ENCODE data around the gene LRRC17. TPM values are rescaled to one million over a fixed set of nuclear protein-coding genes. Genes with fewer than 3 reads are reported as not detected.

Gene LRRC17
- total RNA-seq, 1 experiment from 2014 or later: 0.47 TPM

- H3K27me3 ChIP-seq (ENCODE audit: insufficient read depth, low read length): no peaks in the 10 kb centered on the region
- POLR2A ChIA-PET: interaction anchor here (1.3 kb wide), 1 partner anchor 117 kb away, joined by 3 read pairs; no protein-coding TSS in a partner anchor
- no peaks in the 10 kb centered on the region for H3K79me2 ChIP-seq (ENCODE audit: insufficient read depth, low read length)
- H2AFZ ChIP-seq (ENCODE audit: low read depth, low read length, poor library complexity, severe bottlenecking): no peak overlapping the region
- no TSS peak for BruUV-seq (replicated peaks)
- peak; percentile 95 for ATAC-seq
- no peaks in the 10 kb centered on the region for H3K9me2 ChIP-seq (ENCODE audit: insufficient read depth)
- DNase-seq (ENCODE audit: low read depth, low spot score): peak; percentile 98
- peak overlapping the region; percentile 64 for H3K4me2 ChIP-seq (ENCODE audit: low read length)
- peak overlapping the region in 1 of 2 experiments; percentile 15; a peak in 1 of 4 replicates for H3K4me3 ChIP-seq (replicated peaks in 1 of 2; ENCODE audit: low read depth in 1 of 2, low read length in 2 of 2)
- peak overlapping the region; percentile 37 for H3K9ac ChIP-seq (ENCODE audit: low read length)
- RAD21 ChIA-PET (ENCODE audit: low non-redundant PET in 1 of 2, low total read pairs in 2 of 2, uncharacterized antibody in 2 of 2, unreplicated experiment in 2 of 2): no interaction called here
- H3K9me3 ChIP-seq (ENCODE audit: control insufficient read depth in 1 of 2, insufficient read depth in 1 of 2, low read depth in 1 of 2, low read length in 2 of 2): no peaks in the 10 kb centered on the region
- H4K20me1 ChIP-seq (ENCODE audit: insufficient read depth): no peaks in the 10 kb centered on the region
- intact Hi-C loops (cut with micrococcal nuclease): no loop called here
- no peaks in the 10 kb centered on the region for H3K36me3 ChIP-seq (ENCODE audit: control insufficient read depth in 1 of 2, insufficient read depth in 2 of 2, low read length in 2 of 2)
- peak overlapping the region; percentile 57 for H3K27ac ChIP-seq (ENCODE audit: low read depth, low read length)
- CTCF ChIA-PET: interaction anchor here (0.5 kb wide), 1 partner anchor 186 kb away, joined by 7 read pairs; no protein-coding TSS in a partner anchor
- peaks cover 32 to 52% of the 10 kb centered on the region in 2 experiments for H3K4me1 ChIP-seq (ENCODE audit: control insufficient read depth in 1 of 2, insufficient read depth in 2 of 2, low read length in 2 of 2)
- TF ChIP-seq EZH2phosphoT487 (IDR thresholded peaks at IDR 0.05; ENCODE audit: borderline replicate concordance) (no peak), FOSL1 (IDR thresholded peaks at IDR 0.05; ENCODE audit: low read depth) (peak; percentile 99), POLR2A (IDR thresholded peaks at IDR 0.05; ENCODE audit: borderline replicate concordance, extremely low read depth, insufficient read depth, insufficient read length) (no peak), ATF3 (IDR thresholded peaks at IDR 0.05) (peak; percentile 95), ZBTB33 (IDR thresholded peaks at IDR 0.05; ENCODE audit: extremely low read depth, insufficient replicate concordance, low read length) (peak; percentile 59), CEBPB (IDR thresholded peaks at IDR 0.05; ENCODE audit: low read depth) (peak; percentile 95), MAX (IDR thresholded peaks at IDR 0.05) (peak; percentile 72), EZH2 (IDR thresholded peaks at IDR 0.05) (no peak), TCF7L2 (IDR thresholded peaks at IDR 0.05; ENCODE audit: borderline replicate concordance, extremely low read depth, insufficient read depth, insufficient read length) (peak; percentile 29), SP1 (IDR thresholded peaks at IDR 0.05; ENCODE audit: low read depth) (peak; percentile 97), ZFX (IDR thresholded peaks at IDR 0.05) (no peak; the same call in 1 of the 2 replicates), SRF (IDR thresholded peaks at IDR 0.05; ENCODE audit: low read depth) (peak; percentile 92), YY1 (IDR thresholded peaks at IDR 0.05; ENCODE audit: extremely low read depth, insufficient replicate concordance, low read depth, low read length) (peak; percentile 84), ZNF274 (IDR thresholded peaks at IDR 0.05; ENCODE audit: low read depth, low read length) (no peak), CTCF (IDR thresholded peaks at IDR 0.05 in 2 of 3, conservative IDR thresholded peaks at IDR 0.05 in 1 of 3; ENCODE audit: borderline replicate concordance in 1 of 3, insufficient read depth in 1 of 3, low read depth in 2 of 3, low read length in 2 of 3) (peak in 2 of 3 experiments; percentile 9 to 17; a peak in 1 of 6 replicates), SIN3A (IDR thresholded peaks at IDR 0.05; ENCODE audit: low read depth) (peak; percentile 97), JUND (IDR thresholded peaks at IDR 0.05) (peak; percentile 100), CBX3 (IDR thresholded peaks at IDR 0.05; ENCODE audit: low read depth) (peak; percentile 99), ELF1 (IDR thresholded peaks at IDR 0.05; ENCODE audit: borderline replicate concordance, low read depth) (no peak)
- TF ChIP-seq, protein P1, sequence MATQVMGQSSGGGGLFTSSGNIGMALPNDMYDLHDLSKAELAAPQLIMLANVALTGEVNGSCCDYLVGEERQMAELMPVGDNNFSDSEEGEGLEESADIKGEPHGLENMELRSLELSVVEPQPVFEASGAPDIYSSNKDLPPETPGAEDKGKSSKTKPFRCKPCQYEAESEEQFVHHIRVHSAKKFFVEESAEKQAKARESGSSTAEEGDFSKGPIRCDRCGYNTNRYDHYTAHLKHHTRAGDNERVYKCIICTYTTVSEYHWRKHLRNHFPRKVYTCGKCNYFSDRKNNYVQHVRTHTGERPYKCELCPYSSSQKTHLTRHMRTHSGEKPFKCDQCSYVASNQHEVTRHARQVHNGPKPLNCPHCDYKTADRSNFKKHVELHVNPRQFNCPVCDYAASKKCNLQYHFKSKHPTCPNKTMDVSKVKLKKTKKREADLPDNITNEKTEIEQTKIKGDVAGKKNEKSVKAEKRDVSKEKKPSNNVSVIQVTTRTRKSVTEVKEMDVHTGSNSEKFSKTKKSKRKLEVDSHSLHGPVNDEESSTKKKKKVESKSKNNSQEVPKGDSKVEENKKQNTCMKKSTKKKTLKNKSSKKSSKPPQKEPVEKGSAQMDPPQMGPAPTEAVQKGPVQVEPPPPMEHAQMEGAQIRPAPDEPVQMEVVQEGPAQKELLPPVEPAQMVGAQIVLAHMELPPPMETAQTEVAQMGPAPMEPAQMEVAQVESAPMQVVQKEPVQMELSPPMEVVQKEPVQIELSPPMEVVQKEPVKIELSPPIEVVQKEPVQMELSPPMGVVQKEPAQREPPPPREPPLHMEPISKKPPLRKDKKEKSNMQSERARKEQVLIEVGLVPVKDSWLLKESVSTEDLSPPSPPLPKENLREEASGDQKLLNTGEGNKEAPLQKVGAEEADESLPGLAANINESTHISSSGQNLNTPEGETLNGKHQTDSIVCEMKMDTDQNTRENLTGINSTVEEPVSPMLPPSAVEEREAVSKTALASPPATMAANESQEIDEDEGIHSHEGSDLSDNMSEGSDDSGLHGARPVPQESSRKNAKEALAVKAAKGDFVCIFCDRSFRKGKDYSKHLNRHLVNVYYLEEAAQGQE (IDR thresholded peaks at IDR 0.05; ENCODE audit: low read depth): no peak
Measured at GRCh38 chr7:102875700-102876295, 37.0 kb upstream of the LRRC17 start.

Data from HCT116 (cell line).